HUDEP-2 (cell line): Measurements from ENCODE around the gene EPHA7.

Experiments used
- DNase-seq, 76 experiments: peaks; one replicate each; lab custom pipeline; 2025; ENCODE audit not compliant: unreplicated experiment in 76 of 76; lab: John Stamatoyannopoulos, UW

Gene EPHA7

GRCh38 chr6:93394471-93394870, 24.9 kb downstream of the EPHA7 start:
- DNase-seq, result no peak

- DNase-seq, result no peak
Observed at GRCh38 chr6:93393554-93394074, 25.7 kb downstream of the EPHA7 start.

GRCh38 chr6:93392797-93393196, 26.6 kb downstream of the EPHA7 start:
- no peak for DNase-seq

GRCh38 chr6:93391965-93392364, 27.4 kb downstream of the EPHA7 start:
- no peak for DNase-seq

- DNase-seq, result no peak
Observed at GRCh38 chr6:93389192-93389591, 30.2 kb downstream of the EPHA7 start.

GRCh38 chr6:93388070-93388469, 31.3 kb downstream of the EPHA7 start:
- DNase-seq, result no peak

- DNase-seq, result no peak
Observed at GRCh38 chr6:93376026-93376540, 43.3 kb downstream of the EPHA7 start.

- DNase-seq, result no peak
Observed at GRCh38 chr6:93373445-93373844, 45.9 kb downstream of the EPHA7 start.

- DNase-seq, result no peak
Observed at GRCh38 chr6:93371756-93372155, 47.6 kb downstream of the EPHA7 start.

GRCh38 chr6:93369586-93370134, 49.7 kb downstream of the EPHA7 start:
- DNase-seq, result no peak

- no peak for DNase-seq
Observed at GRCh38 chr6:93366506-93366905, 52.9 kb downstream of the EPHA7 start.

- DNase-seq, result no peak
Observed at GRCh38 chr6:93365445-93365844, 53.9 kb downstream of the EPHA7 start.

GRCh38 chr6:93358435-93358834, 60.9 kb downstream of the EPHA7 start:
- no peak for DNase-seq

GRCh38 chr6:93352604-93353003, 66.8 kb downstream of the EPHA7 start:
- no peak for DNase-seq

GRCh38 chr6:93351222-93351621, 68.1 kb downstream of the EPHA7 start:
- DNase-seq, result no peak

GRCh38 chr6:93350774-93351173, 68.6 kb downstream of the EPHA7 start:
- no peak for DNase-seq

GRCh38 chr6:93344333-93344835, 75.0 kb downstream of the EPHA7 start:
- DNase-seq, result no peak

- DNase-seq, result no peak
Observed at GRCh38 chr6:93343476-93343875, 75.9 kb downstream of the EPHA7 start.

- DNase-seq, result no peak
Observed at GRCh38 chr6:93341900-93342613, 77.3 kb downstream of the EPHA7 start.

GRCh38 chr6:93337772-93338394, 81.5 kb downstream of the EPHA7 start:
- no peak for DNase-seq

GRCh38 chr6:93337014-93337413, 82.3 kb downstream of the EPHA7 start:
- no peak for DNase-seq
